ENCODE measurements around the gene IL22RA2.

The IL22RA2 gene

DNA sequence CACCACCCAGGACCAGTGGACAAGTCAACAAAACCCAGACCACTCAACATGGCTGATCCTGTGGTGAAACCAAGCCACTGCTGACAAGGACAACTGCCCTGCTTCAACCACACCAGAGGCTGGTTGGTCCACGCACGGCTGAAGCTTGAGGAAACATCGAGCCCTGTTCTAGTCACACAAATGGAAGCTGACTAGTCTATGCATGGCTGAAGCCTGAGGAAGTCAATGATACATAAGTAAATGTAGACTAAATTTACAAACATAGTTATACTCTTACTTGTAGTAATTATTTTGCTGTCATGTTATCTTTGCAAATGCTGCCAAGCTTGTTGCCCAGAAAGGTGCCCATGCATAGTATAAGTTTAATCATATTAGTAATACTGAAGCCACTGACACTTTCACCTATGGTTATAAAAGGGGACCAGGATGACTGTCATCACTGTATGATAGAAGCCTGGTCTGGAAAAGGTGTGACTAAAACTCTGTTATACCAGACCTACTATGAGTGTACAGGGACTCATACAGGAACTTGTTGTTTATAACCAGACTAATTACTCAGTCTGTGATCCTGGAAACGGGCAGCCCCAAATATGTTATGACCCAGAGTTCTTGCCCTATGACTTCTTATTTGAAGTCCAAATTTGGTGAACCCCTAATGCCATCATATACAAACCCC is 5.6 kb downstream of the IL22RA2 start:
- TF ChIP-seq, protein P1, sequence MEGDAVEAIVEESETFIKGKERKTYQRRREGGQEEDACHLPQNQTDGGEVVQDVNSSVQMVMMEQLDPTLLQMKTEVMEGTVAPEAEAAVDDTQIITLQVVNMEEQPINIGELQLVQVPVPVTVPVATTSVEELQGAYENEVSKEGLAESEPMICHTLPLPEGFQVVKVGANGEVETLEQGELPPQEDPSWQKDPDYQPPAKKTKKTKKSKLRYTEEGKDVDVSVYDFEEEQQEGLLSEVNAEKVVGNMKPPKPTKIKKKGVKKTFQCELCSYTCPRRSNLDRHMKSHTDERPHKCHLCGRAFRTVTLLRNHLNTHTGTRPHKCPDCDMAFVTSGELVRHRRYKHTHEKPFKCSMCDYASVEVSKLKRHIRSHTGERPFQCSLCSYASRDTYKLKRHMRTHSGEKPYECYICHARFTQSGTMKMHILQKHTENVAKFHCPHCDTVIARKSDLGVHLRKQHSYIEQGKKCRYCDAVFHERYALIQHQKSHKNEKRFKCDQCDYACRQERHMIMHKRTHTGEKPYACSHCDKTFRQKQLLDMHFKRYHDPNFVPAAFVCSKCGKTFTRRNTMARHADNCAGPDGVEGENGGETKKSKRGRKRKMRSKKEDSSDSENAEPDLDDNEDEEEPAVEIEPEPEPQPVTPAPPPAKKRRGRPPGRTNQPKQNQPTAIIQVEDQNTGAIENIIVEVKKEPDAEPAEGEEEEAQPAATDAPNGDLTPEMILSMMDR (IDR thresholded peaks at IDR 0.05; ENCODE audit: insufficient read depth, low read depth, low read length, missing control alignments), result no peak
- DNase-seq (ENCODE audit: low read depth), result peak; percentile 68
- no peak overlapping the region for H3K4me3 ChIP-seq (ENCODE audit: low read depth, low read length)

DNA sequence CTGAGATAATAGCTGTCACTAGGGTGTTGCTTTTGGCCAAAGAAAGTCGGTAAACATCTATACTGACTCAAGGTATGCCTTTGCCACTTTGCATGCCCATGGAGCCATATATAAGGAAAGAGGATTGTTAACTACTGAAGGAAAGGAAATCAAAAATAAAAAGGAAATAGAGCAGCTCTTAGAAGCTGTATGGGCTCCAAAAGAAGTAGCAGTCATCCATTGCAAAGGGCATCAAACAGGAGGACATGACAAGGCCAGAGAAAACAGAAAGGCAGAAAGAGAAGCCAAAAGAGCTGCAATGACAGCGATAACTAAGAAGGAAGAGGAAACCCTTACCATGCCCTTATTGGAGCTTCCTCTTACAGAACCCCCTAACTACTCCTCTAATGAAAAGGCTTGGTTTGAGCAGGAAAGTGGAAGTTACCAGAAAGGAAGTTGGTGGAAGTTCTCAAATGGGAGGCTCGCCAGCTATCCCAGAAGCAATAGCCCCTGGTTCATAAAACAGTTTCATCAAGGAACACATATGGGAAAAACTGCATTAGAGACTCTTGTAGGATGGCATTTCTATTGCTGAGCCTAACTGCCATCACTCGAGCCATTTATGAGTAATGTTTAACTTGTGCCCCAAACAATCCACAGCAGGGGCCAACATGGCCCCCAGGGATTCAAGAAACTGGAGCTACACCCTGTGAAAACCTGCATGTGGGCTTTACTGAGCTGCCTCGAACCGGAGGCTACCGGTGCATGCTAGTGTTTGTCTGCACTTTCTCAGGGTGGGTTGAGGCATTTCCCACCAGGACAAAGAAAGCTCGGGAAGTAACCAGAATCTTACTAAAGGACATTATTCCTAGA is 7.0 kb downstream of the IL22RA2 start:
- TF ChIP-seq, protein P1 (IDR thresholded peaks at IDR 0.05; ENCODE audit: insufficient read depth, low read depth, low read length, missing control alignments), result no peak
- no peak overlapping the region for H3K4me3 ChIP-seq (ENCODE audit: low read depth, low read length)
- DNase-seq (ENCODE audit: low read depth), result no peak

DNA sequence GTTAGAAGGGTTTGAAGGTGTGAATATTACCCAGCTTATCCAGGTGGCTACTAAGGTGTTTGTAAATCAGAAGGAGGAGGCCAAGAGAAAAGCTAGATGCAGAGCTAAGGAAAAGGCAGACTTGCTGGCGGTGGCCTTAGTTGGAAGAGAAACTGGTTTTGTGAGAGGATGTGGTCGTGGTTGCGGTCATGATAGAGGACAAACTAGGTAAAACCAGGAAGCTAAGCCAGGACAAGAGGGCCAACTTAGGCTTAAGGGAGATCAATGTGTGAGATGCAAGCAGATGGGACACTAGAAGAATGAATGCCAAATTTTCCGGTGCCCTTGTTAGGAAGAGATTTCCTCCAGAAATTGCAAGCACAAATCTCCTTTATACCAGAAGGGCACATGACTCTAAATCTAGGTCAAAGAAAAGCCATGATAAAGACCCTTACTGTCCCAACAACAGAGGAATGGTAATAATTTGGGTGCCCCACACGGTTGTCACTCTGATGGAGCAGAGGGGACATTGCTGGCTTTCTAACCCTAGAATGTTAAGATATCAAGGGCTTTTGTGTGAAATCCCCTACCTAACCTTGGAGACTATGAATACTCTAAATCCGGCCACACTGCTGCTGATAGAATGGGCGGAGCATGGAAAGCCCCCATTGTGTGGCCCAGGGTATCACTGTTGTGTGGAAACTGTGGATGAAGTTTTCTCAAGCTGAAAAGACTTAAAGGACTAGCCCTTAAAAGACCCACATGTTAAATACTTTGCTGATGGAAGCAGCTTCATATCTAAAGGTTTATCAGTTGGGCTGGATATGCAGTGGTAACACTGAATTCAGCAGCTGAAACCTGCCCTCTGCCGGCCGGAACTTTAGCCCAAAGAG is 7.8 kb downstream of the IL22RA2 start:
- peak; percentile 92 for DNase-seq (ENCODE audit: low read depth)
- H3K4me3 ChIP-seq (ENCODE audit: low read depth, low read length), result no peak overlapping the region
- TF ChIP-seq, protein P1 (IDR thresholded peaks at IDR 0.05; ENCODE audit: insufficient read depth, low read depth, low read length, missing control alignments), result peak; percentile 61

DNA sequence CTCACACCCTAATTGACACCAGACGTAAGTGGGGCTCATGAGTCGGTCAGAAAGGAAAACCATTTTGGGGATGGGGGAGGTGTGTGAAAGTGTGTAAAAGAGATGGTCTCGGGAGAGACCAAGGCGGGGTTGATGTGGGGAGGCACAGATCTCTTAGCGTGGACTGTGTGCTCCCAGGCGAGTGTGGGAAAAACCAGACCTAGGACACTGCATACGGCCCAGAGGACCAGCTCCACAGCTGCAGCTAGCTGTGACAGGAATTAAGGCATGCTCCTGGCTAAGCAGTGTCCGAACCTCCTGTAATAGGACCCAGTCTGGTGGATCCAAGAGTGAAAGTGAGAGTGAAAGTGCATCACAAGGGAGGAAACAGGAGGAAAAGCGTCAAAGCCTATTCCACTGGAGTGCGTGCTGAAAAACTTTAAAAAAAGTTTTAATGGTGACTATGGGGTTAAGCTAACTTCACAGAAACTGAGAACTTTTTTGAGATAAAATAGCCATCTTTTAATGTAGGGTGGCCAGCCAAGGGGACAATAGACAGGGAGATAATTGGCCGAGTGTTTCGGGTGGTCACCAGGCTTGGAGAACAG is 9.6 kb downstream of the IL22RA2 start:
- TF ChIP-seq, protein P1 (IDR thresholded peaks at IDR 0.05; ENCODE audit: insufficient read depth, low read depth, low read length, missing control alignments), result no peak
- no peak for DNase-seq (ENCODE audit: low read depth)
- no peak overlapping the region for H3K4me3 ChIP-seq (ENCODE audit: low read depth, low read length)

DNA sequence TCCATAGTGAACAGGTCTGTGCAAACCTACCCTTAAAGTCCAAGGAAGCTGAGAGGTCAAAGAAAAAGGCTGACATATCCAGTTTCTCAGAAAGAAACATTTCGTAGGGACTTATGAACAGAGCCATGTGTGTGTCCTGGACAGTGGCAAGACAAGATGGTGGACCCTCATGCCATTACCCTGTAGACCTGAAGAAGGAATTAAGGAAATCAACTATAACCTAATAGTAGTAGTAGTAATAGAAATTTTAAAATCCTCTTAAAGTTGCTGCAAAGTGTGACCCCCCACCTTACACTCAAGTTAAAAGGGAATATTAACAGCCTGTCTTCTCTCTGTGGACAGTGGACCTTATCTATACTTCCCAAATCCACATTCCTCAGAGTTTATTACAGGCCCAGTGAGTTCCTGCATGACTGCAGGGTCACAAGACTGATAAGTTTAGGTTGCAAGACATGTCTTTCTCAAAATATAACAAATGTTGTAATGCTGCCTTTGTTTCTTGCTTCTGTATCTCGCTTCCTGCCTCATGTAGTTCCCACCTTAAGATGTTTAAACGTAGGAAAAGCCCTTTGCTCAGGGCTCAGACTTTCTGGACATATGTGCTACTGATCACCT is 10.6 kb downstream of the IL22RA2 start:
- TF ChIP-seq, protein P1 (IDR thresholded peaks at IDR 0.05; ENCODE audit: insufficient read depth, low read depth, low read length, missing control alignments), result no peak
- DNase-seq (ENCODE audit: low read depth), result no peak
- no peak overlapping the region for H3K4me3 ChIP-seq (ENCODE audit: low read depth, low read length)

DNA sequence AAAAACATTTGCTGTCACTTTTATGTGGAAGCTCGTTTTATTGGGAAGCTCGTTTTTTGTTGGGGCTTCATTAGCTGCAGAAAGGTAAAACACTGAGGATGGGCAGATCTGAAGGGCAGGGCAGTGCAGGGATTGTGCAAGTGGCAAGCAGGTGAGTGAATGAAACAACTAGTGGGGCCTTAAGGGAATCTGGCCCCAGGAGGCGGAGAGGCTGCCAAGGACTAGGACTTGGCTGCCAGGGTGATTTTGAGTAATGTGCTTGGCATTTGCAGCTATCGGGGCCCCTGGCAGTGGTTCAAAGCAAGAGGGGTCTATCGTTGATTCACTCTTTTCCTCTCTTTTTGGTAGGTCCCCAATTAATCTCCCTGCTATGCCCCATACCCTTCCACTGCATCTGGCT is 11.5 kb downstream of the IL22RA2 start:
- TF ChIP-seq, protein P1 (IDR thresholded peaks at IDR 0.05; ENCODE audit: insufficient read depth, low read depth, low read length, missing control alignments), result no peak
- DNase-seq (ENCODE audit: low read depth), result no peak
- no peak overlapping the region for H3K4me3 ChIP-seq (ENCODE audit: low read depth, low read length)
